GM21717 (cell line): ENCODE data around the gene RPRD1A.
"Not testable (repeated sequence)": the region's sequence is repeated elsewhere in the genome, so short reads cannot be mapped to it uniquely, and the experiment has no call there.

Experiments used
- ATAC-seq: cut with Tn5 transposase; IDR thresholded peaks from one replicate; pipeline ENCODE4 v1.9.1; 2021; ENCODE audit warnings: mild to moderate bottlenecking, moderate library complexity; ENCODE audit not compliant: unreplicated experiment

RPRD1A gene

GRCh38 chr18:35972197-35973000 is 95.0 kb downstream of the RPRD1A start, which contains the start of gene RMP24:
RMP24 (plus strand) TSS chr18:35972679.
- ATAC-seq = peak; percentile 94

GRCh38 chr18:35971661-35972196 is 95.6 kb downstream of the RPRD1A start:
- ATAC-seq = peak; percentile 5

GRCh38 chr18:35969676-35970075 is 97.7 kb downstream of the RPRD1A start:
- no peak for ATAC-seq

GRCh38 chr18:35968278-35968880 is 99.0 kb downstream of the RPRD1A start:
- ATAC-seq = no peak

GRCh38 chr18:35967866-35968265 is 99.5 kb downstream of the RPRD1A start:
- not testable (repeated sequence) for ATAC-seq

- no peak for ATAC-seq
These were observed 103.0 kb downstream of the RPRD1A start for GRCh38 chr18:35964319-35964718.

- no peak for ATAC-seq
These were observed 105.0 kb downstream of the RPRD1A start for GRCh38 chr18:35962320-35962719.

- ATAC-seq = no peak
These were observed 111.1 kb downstream of the RPRD1A start for GRCh38 chr18:35956226-35956625.

GRCh38 chr18:35953688-35954087 is 113.7 kb downstream of the RPRD1A start:
- peak; percentile 67 for ATAC-seq

- no peak for ATAC-seq
These were observed 116.8 kb downstream of the RPRD1A start for GRCh38 chr18:35950628-35950982.

- no peak for ATAC-seq
These were observed 117.3 kb downstream of the RPRD1A start for GRCh38 chr18:35949903-35950627.

GRCh38 chr18:35949090-35949489 is 118.3 kb downstream of the RPRD1A start:
- no peak for ATAC-seq

GRCh38 chr18:35948080-35948479 is 119.3 kb downstream of the RPRD1A start:
- no peak for ATAC-seq

- ATAC-seq = no peak
These were observed 124.7 kb downstream of the RPRD1A start for GRCh38 chr18:35942661-35943060.

GRCh38 chr18:35942133-35942532 is 125.2 kb downstream of the RPRD1A start:
- ATAC-seq = no peak

GRCh38 chr18:35941299-35941698 is 126.1 kb downstream of the RPRD1A start:
- no peak for ATAC-seq
